ENCODE results near the gene CYP4F22. TPM values are rescaled to one million over a fixed set of nuclear protein-coding genes. Genes with fewer than 3 reads are reported as not detected.

The CYP4F22 gene
- total and polyA plus RNA-seq, 2 of the 8 experiments (the other 6 are each of a cell fraction or from before 2014, with no cell fraction given), result not detected

- DNase-seq (ENCODE audit: low read depth in 1 of 2, low spot score in 2 of 2), result no peak
- H3K27ac ChIP-seq (ENCODE audit: low read depth, low read length), result no peak overlapping the region
- CTCF ChIA-PET (ENCODE audit: partially characterized antibody), result interaction anchor here (0.9 kb wide), 1 partner anchor 1142 kb away, joined by 3 read pairs; no protein-coding TSS in a partner anchor
These were observed 55.0 kb downstream of the CYP4F22 start for GRCh38 chr19:15563325-15563794.

More at GRCh38 chr19:15563325-15563794, 55.0 kb downstream of the CYP4F22 start:
- Histone ChIP-seq H2AFZ (ENCODE audit: low read length) (no peak overlapping the region), H3K18ac (ENCODE audit: extremely low read depth, low read length) (no peak overlapping the region), H3K79me2 (ENCODE audit: control insufficient read depth in 1 of 2, insufficient read depth in 2 of 2, low read length in 2 of 2) (no peaks in the 10 kb centered on the region), H3K27me3 (replicated peaks in 1 of 4; ENCODE audit: control insufficient read depth in 3 of 4, extremely low read depth in 1 of 4, insufficient read depth in 3 of 4, low read length in 3 of 4) (no peaks in the 10 kb centered on the region), H3K79me1 (ENCODE audit: low read depth, low read length) (no peaks in the 10 kb centered on the region), H3K9me3 (ENCODE audit: insufficient read depth in 2 of 2, low read depth in 1 of 2, low read length in 1 of 2) (peaks cover 42 to 67% of the 10 kb centered on the region in 2 experiments), H2BK5ac (ENCODE audit: low read depth, low read length) (no peak overlapping the region), H3K56ac (replicated peaks; ENCODE audit: insufficient read length, low read depth, low read length) (no peak overlapping the region), H2BK120ac (replicated peaks; ENCODE audit: low read depth, low read length) (no peak overlapping the region), H3K23ac (ENCODE audit: insufficient read length) (no peak overlapping the region), H2BK12ac (ENCODE audit: low read depth, low read length) (no peak overlapping the region), H3K4me2 (ENCODE audit: insufficient read depth in 1 of 2, low read depth in 2 of 2, low read length in 2 of 2) (no peak overlapping the region), H3K4ac (replicated peaks; ENCODE audit: insufficient read length, low read depth, low read length) (no peak overlapping the region), H2AK5ac (ENCODE audit: low read depth, low read length) (no peak overlapping the region), H3K23me2 (ENCODE audit: low read depth, low read length) (no peaks in the 10 kb centered on the region), H4K8ac (ENCODE audit: extremely low read depth, insufficient read depth, low read length) (no peak overlapping the region), H3K4me3 (ENCODE audit: extremely low read depth in 1 of 4, insufficient read depth in 2 of 4, low read depth in 3 of 4, low read length in 4 of 4) (no peak overlapping the region), H3K36me3 (ENCODE audit: control insufficient read depth in 2 of 4, insufficient read depth in 4 of 4, low read length in 3 of 4) (no peaks in the 10 kb centered on the region), H4K91ac (replicated peaks; ENCODE audit: insufficient read length, low read length) (no peak overlapping the region), H3K9ac (replicated peaks in 1 of 4; ENCODE audit: extremely low read depth in 1 of 4, low read depth in 3 of 4, low read length in 3 of 4) (no peak overlapping the region), H3K14ac (ENCODE audit: insufficient read length) (no peak overlapping the region), H4K20me1 (replicated peaks in 1 of 2; ENCODE audit: control insufficient read depth in 1 of 2, insufficient read depth in 2 of 2, low read length in 2 of 2) (no peaks in the 10 kb centered on the region), H2BK20ac (ENCODE audit: low read length) (no peak overlapping the region), H4K5ac (ENCODE audit: insufficient read length, low read depth, low read length) (no peak overlapping the region), H3K4me1 (replicated peaks in 1 of 4; ENCODE audit: control insufficient read depth in 3 of 4, insufficient read depth in 4 of 4, low read length in 3 of 4) (no peaks in the 10 kb centered on the region), H2BK15ac (ENCODE audit: low read length) (no peak overlapping the region)
- no peak for TF ChIP-seq NRF1 (IDR thresholded peaks at IDR 0.05; ENCODE audit: low read depth, low read length)
- TF ChIP-seq ATF2 (IDR thresholded peaks at IDR 0.05; ENCODE audit: low read length), result no peak
- no peak for TF ChIP-seq POU5F1 (IDR thresholded peaks at IDR 0.05; ENCODE audit: low read depth, low read length)
- no peak for FAIRE-seq
- POLR2A ChIA-PET (ENCODE audit: partially characterized antibody), result no interaction called here
- WGBS, 2 experiments (ENCODE audit: extremely low coverage in 1 of 2, insufficient coverage in 1 of 2, insufficient read length in 1 of 2, insufficient replicate concordance in 2 of 2, low coverage in 1 of 2, low lambda C conversion rate in 2 of 2, missing lambda C conversion rate in 1 of 2), result 63% methylated on average over 3 of the region's 3 CpGs; no CpG with 5 or more reads in 1 of the 2 experiments
